GM23248 (cell line): ENCODE data around the gene TTF1.

Source experiments
- EZH2 ChIP-seq: fragments of 200-600 bp; sonication (generic); IDR thresholded peaks from 2 replicates; pipeline ENCODE4 v1.6.1; 2018; ENCODE audit warnings: antibody characterized with exemption, mild to moderate bottlenecking; ENCODE audit not compliant: insufficient read depth, poor library complexity, severe bottlenecking
- EZH2phosphoT487 ChIP-seq: fragments of 200-600 bp; sonication (generic); IDR thresholded peaks from 2 replicates; pipeline ENCODE4 v1.6.1; 2018; ENCODE audit warnings: antibody characterized with exemption, moderate library complexity, mild to moderate bottlenecking, low read depth; ENCODE audit not compliant: insufficient read depth

DNA sequence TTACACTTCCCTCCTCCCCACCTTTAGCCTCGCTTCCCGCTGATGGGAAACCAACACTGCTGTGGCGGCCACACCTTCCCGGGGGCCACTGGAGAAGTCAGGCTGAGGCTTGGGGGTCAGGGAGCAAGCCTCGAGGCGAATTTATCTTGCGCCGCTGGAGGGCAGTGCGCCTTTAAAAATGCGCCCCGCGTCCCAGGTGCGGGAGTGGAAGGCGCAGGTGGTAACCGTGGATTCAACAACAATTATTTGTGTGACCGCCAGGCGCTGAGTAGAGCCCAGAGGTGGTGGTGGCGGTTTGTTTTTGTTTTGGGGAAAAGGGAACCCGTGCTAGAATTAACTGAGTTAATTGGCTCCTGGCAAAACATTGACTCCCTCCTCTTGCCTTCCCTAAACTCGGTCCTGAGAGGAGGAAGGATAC is 4.5 kb upstream of the TTF1 start:
- no peak for TF ChIP-seq EZH2
- TF ChIP-seq EZH2phosphoT487, result no peak
